Glomerular visceral epithelial cell (primary cell): ENCODE measurements around the gene TBC1D24.
A peak's percentile ranks its signal among the peaks of the same experiment; 100 is the strongest.

Experiments
- DNase-seq: peaks from one replicate; pipeline ENCODE4 v3.0.0-alpha.2; 2016; ENCODE audit errors: extremely low spot score

The TBC1D24 gene

GRCh38 chr16:2450535-2450934, 24.4 kb upstream of the TBC1D24 start:
- DNase-seq: no peak

DNA sequence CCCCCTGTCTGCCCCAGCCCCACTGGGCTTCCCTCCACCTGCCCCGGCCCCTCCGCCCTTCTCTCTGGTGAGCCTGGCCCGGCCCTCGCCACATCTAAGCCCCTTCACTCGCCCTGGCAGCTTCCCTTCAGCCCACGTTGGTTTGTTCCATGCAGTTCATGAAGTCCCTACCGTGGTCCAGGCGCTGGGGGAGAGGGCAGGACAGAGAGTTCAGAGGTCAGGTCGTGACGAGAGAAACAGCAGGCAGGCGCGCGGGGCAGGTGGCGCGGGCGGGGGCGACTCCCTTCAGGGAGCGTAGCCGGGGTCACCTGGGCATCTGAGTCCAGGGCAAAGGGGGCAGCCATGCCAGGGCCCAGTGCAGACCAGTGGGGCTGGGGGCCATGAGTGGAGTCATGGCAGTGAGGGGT, 23.9 kb upstream of the TBC1D24 start:
- no peak for DNase-seq

DNA sequence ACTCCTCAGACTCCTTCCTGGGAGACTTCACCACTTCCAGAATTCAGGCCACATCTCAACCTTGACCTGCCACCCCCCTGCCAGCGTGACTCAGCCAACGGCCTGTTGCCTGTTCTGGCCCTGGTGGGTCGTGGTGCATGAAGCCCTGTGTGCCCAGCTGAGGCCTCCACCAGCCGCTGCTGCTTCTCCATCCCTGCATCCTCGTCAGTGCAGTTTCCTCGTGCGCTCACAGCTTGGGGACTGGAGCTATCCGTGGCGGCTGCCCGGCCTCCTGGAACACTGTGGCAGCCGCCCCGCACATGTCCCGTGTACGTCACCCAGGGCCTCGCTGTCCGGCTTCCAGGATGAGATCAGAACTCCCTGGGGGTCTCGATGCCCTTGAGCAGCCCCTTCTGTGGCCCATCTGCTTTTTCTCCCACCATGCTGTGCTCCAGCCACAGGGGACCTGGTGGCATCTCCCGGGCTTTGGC, 23.0 kb upstream of the TBC1D24 start:
- peak; percentile 40 for DNase-seq

DNA sequence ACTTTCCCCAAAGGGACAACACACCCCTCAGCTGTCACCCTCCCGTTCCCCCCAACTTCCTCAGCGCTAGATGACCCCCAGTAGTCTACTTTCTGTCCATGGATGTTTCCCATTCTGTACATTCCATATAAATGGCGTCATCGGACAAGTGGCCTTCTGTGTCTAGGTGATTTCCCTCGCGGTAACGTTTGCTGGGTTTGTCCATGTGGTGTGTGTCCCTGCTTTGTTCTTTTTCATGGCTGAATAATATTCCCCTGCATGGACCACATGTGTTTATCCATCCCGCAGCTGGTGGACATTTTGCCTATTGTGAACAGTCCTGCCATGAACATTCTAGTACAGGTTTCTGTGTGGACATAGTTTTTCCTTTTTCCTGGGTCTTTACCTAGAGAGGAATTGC, 22.3 kb upstream of the TBC1D24 start:
- DNase-seq: no peak

DNA sequence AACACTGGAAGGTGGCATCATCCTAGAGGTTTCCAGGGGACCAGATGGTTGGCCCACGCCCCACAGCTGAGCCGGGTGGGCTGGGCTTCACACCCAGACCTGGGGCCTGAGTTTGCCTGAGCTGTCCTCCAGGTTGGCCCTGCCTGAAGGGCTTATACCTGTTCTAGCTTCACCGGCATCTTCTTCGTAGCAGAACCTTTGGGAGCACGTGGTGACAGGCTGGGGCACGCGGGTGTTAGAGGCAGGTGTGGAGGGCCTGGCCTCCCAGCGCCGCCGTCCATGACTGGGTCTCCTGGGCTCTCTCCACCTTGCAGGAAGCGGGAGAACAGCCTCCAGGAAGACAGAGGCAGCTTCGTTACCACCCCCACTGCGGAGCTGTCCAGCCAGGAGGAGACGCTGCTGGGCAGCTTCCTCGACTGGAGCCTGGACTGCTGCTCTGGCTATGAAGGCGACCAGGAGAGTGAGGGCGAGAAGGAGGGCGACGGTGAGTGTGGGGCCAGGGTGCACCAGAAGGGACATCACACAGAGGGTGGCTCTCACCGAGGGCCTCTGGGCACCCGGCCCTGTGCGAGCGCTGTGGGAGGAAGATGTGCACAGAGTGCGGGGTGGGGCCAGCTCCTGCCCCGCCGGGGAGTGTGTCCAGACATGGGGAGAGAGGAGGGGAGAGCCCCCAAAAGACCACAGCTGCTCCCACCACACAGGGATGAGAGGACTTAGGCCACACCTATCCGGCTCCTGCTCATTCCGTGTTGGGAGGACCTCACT, 19.7 kb upstream of the TBC1D24 start:
- no peak for DNase-seq

DNA sequence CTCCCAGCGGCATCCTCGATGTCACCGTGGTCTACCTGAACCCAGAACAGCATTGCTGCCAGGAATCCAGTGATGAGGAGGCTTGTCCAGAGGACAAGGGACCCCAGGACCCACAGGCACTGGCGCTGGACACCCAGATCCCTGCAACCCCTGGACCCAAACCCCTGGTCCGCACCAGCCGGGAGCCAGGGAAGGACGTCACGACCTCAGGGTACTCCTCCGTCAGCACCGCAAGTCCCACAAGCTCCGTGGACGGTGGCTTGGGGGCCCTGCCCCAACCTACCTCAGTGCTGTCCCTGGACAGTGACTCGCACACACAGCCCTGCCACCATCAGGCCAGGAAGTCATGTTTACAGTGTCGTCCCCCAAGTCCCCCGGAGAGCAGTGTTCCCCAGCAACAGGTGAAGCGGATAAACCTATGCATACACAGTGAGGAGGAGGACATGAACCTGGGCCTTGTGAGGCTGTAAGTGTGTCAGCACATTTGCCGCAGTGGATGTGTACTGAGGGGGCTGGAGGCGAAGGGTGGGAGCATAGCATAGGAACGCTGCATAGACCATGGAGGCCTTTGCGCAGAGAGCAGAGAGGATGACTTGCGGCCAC, 18.3 kb upstream of the TBC1D24 start:
- no peak for DNase-seq

DNA sequence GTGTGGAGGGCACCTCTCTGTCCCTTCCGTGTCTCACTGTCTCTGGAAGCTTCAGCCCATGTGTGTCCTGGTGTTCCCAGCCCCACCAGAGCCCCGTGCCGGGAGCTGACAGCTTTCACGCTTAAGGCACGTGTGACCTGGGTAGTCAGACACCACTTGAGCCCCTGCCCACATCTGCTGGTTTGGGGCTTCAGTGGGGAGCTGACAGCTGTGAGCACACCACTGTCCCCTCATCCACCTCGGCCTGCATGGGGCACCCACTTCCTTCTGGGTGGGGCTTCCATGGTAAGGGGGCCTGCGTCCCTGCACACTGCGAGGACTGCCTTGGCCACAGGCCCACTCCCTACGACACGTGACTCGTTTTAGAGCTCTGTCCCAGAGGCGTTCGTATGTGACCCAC, 17.7 kb upstream of the TBC1D24 start:
- DNase-seq: no peak

DNA sequence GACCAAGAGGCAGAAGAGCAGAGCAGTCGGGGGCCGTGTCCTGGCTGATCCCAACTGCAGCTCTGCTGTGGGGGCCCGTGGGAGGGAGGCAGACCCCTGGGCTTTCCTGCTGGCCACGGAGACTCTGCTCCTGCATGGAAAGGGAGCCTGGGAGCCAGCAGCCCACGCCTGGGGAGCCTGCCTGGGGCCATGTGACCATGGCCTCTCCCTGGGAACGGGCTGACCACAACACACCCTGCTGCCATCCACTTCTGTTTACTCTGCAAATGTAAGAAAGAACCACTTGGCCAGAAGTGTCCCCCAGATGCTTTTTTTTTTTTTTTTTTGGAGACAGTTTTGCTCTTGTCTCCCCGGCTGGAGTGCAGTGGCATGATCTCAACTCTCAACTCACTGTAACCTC, 17.0 kb upstream of the TBC1D24 start:
- no peak for DNase-seq

DNA sequence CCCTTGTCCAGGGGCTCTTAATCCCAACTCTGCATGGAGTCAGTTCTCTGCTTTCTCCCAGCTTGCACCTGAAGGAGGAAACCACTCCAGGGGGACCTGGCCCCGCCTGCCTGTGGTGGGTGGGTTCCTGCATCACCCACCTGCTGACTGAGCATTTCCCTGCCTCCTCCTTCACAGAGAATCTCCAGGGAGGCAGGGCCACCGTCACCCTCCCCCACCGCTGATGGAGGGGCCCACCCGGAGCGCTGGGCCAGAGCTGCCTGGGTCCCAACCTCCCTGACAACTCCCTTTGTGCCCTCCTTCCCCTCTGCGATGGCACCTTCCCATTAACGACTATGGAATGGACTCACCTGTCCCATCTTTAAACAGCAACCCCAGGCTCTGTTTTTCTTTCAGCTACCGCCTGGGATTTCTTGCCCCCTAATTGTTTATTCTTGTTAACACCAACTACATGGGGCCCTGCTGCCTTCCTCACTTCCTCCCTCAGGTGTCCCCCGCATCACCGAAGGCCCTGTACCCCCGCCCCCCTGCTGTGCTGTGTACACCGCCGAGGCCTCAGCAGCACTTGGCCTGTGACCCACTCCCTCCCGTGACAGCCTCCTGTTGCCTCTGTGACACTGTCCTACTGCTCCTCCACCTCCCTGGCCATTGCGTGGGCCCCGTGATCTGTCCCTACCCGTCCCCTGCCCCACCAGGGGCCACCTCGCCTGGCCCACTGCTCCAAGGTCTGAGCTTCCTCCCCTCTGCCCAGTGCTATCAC, 15.9 kb upstream of the TBC1D24 start:
- DNase-seq: no peak

DNA sequence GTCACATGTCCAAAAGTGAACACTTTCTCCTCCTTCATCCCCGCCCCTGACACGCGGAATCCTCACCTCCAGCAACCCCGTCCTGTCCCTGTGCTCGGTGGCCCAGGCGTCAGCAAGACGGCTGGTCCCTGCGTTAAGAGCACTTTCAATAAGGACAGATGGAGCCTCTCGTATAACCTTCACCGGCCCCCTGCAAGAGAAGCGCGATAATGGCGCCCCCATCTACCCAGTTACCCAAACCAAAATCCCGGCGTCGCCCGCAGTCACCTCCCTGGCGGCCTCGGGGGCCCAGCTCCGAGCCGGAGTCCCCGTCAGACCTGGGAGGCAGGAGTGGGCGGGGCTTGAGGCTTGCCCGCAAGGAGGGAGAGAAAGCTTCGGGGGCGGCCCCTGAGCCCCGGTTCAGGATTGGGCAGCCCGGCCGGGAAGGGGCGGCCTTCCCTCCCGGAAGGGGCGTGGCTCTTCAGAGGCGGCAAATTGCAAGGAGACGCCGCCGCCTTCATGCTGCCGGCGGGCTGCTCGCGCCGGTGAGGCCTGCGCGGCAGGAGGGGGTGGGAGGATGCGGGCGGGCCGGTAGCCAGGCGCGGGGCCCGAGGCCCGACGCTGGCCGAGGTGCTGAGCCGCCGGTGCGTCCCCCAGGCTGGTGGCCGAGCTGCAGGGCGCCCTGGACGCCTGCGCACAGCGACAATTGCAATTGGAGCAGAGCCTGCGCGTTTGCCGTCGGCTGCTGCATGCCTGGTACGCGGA, 15.1 kb upstream of the TBC1D24 start, which contains the start of gene TEDC2:
Gene TEDC2, plus strand, starts transcription at position 463 of the 744 bp plus-strand sequence. Its CDS starts 36 bp downstream, at position 499.
- peak; percentile 94 for DNase-seq

DNA sequence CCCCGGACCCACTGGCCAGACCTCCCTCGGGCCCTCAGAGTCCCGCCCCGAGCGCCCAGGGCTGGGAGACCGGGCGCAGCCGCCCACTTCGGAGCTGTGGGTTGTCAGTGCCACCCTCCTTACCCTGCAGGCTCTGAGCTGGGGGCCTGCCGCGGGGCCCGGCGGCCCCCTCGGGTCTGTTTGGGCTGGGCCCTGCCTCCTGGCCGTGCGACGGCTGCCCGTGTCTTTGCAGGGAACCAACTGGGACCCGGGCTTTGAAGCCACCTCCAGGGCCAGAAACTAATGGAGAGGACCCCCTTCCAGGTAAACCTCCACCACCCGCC, 14.6 kb upstream of the TBC1D24 start:
- DNase-seq: no peak

GRCh38 chr16:2460916-2461315, 14.0 kb upstream of the TBC1D24 start:
- no peak for DNase-seq

GRCh38 chr16:2462031-2462866, 12.7 kb upstream of the TBC1D24 start:
- DNase-seq: no peak

GRCh38 chr16:2464333-2464732, 10.6 kb upstream of the TBC1D24 start:
- no peak for DNase-seq

GRCh38 chr16:2465653-2466415, 9.1 kb upstream of the TBC1D24 start:
- DNase-seq: no peak

GRCh38 chr16:2466667-2467527, 8.0 kb upstream of the TBC1D24 start:
- no peak for DNase-seq

DNA sequence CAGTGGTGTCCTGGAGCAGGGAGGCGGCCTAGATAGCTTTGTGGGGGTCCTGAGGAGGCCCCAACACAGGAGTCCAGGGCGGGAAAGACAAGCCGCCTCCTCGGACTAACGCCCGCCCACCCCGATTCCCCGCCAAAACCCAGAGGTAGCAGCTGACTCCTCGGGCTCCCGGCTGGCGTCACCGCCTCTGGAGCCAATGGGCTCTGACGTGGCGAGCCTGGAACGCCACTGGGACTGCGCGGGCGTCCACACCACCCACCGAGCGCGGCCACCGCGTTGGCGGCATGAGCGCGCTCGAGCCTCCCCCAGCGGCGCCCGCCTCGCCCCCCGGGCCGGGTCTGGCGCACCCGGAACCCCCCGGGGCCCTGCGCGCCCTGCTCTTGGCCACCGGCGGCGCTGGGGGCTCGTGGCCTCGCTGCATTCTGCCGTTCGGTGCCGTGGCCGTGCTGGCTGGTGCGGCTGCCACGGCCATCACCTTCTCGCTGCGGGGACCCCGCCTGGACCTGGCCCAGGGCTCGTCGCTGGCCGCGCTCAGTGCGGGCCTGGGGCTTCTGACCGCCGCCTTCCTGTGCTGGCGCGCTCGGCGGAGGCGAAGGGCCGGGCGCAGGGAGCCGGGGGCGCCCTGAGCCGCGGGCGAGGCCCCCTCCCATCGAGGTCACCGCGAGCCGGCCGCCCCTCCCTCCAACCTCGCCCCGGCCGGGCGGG, 7.2 kb upstream of the TBC1D24 start:
- peak; percentile 61 for DNase-seq

- DNase-seq: peak; percentile 32
Measured at GRCh38 chr16:2468233-2468724, 6.6 kb upstream of the TBC1D24 start.
